ENCODE data around the gene MED6. TPM values are rescaled to one million over a fixed set of nuclear protein-coding genes. Genes with fewer than 3 reads are reported as not detected.
A peak's percentile ranks its signal among the peaks of the same experiment; 100 is the strongest.

Gene MED6
- total and polyA plus RNA-seq, 2 experiments from 2014 or later: 49.2 to 49.6 TPM

- Mint-ChIP-seq H3K27ac (no peak overlapping the region), H3K4me3 (no peak overlapping the region), H3K27me3 (ENCODE audit: insufficient read depth, low read depth, poor library complexity) (peaks cover 5% of the 10 kb centered on the region), H3K4me1 (peaks cover 6% of the 10 kb centered on the region), H3K9me3 (no peaks in the 10 kb centered on the region), H3K36me3 (ENCODE audit: low read depth) (peaks cover 43% of the 10 kb centered on the region)
- no peak overlapping the region for H3K27ac ChIP-seq (ENCODE audit: low read depth)
- no peak overlapping the region for H3K4me3 ChIP-seq
- H2AFZ ChIP-seq: no peak overlapping the region
- no peak overlapping the region for H3K4me2 ChIP-seq
- DNase-seq (ENCODE audit: low spot score) (peak; percentile 22), ATAC-seq (no peak)
- H3K9me2 ChIP-seq (ENCODE audit: insufficient read depth): no peaks in the 10 kb centered on the region
- peaks cover 13% of the 10 kb centered on the region for H4K20me1 ChIP-seq (replicated peaks; ENCODE audit: insufficient read depth)
- H3K36me3 ChIP-seq (ENCODE audit: insufficient read depth): peaks cover 41% of the 10 kb centered on the region
- TF ChIP-seq CREB1 (CRISPR knock-in tag; IDR thresholded peaks at IDR 0.05; ENCODE audit: low read depth) (no peak), ZNF114 (CRISPR knock-in tag; IDR thresholded peaks at IDR 0.05) (no peak), EZH2phosphoT487 (IDR thresholded peaks at IDR 0.05; ENCODE audit: unreplicated experiment) (no peak), NANOG (IDR thresholded peaks at IDR 0.05; ENCODE audit: borderline replicate concordance) (no peak), CTCF (conservative IDR thresholded peaks at IDR 0.05; ENCODE audit: low read depth in 2 of 2) (peak in 1 of 2 experiments; percentile 40; a peak in 2 of 4 replicates)
- peaks cover 80% of the 10 kb centered on the region for H3K79me2 ChIP-seq (replicated peaks; ENCODE audit: insufficient read depth)
- H3F3A ChIP-seq (replicated peaks; ENCODE audit: low read depth): no peaks in the 10 kb centered on the region
- 0 out of 2 replicates have a peak, but pooled peaks cover 6% of the 10 kb centered on the region for H3K4me1 ChIP-seq (ENCODE audit: insufficient read depth)
- H3K27me3 ChIP-seq (ENCODE audit: insufficient read depth): no peaks in the 10 kb centered on the region
Observed at GRCh38 chr14:70595443-70596185, 4.8 kb downstream of the MED6 start.

- ATAC-seq (no peak), DNase-seq (ENCODE audit: low spot score) (no peak)
- H4K20me1 ChIP-seq (replicated peaks; ENCODE audit: insufficient read depth): peaks cover 13% of the 10 kb centered on the region
- H3F3A ChIP-seq (replicated peaks; ENCODE audit: low read depth): no peaks in the 10 kb centered on the region; the same call in 1 of the 2 replicates
- peaks cover 5% of the 10 kb centered on the region; the same call in 2 of the 3 replicates for H3K4me1 Mint-ChIP-seq
- H3K4me3 ChIP-seq: no peak overlapping the region
- H3K27ac ChIP-seq (ENCODE audit: low read depth): no peak overlapping the region
- no peak overlapping the region for H3K27ac Mint-ChIP-seq
- H3K27me3 ChIP-seq (ENCODE audit: insufficient read depth): no peaks in the 10 kb centered on the region
- no peak overlapping the region for H3K4me2 ChIP-seq
- peaks cover 69% of the 10 kb centered on the region for H3K79me2 ChIP-seq (replicated peaks; ENCODE audit: insufficient read depth)
- H3K36me3 Mint-ChIP-seq (ENCODE audit: low read depth): peaks cover 52% of the 10 kb centered on the region
- H3K9me2 ChIP-seq (ENCODE audit: insufficient read depth): no peaks in the 10 kb centered on the region
- H2AFZ ChIP-seq: no peak overlapping the region
- no peaks in the 10 kb centered on the region for H3K27me3 Mint-ChIP-seq (ENCODE audit: insufficient read depth, low read depth, poor library complexity)
- no peak overlapping the region for H3K4me3 Mint-ChIP-seq
- H3K4me1 ChIP-seq (ENCODE audit: insufficient read depth): 0 out of 2 replicates have a peak, but pooled peaks cover 2% of the 10 kb centered on the region
- H3K9me3 Mint-ChIP-seq: no peaks in the 10 kb centered on the region
- H3K36me3 ChIP-seq (ENCODE audit: insufficient read depth): peaks cover 49% of the 10 kb centered on the region
- no peak for TF ChIP-seq NANOG (IDR thresholded peaks at IDR 0.05; ENCODE audit: borderline replicate concordance)
- no peak for TF ChIP-seq ZNF114 (CRISPR knock-in tag; IDR thresholded peaks at IDR 0.05)
- TF ChIP-seq EZH2 (IDR thresholded peaks at IDR 0.05; ENCODE audit: low read depth, unreplicated experiment): no peak
- TF ChIP-seq STAT1 (IDR thresholded peaks at IDR 0.05; ENCODE audit: unreplicated experiment): no peak
- no peak for TF ChIP-seq ETS1 (IDR thresholded peaks at IDR 0.05)
- TF ChIP-seq POLR2AphosphoS5 (IDR thresholded peaks at IDR 0.05; ENCODE audit: low read depth): no peak
- TF ChIP-seq ZNF462 (CRISPR knock-in tag; IDR thresholded peaks at IDR 0.05): no peak
Observed at GRCh38 chr14:70594461-70594860, 6.0 kb downstream of the MED6 start.

All from GM23338 (cell line).